GM12865 (cell line): ENCODE data around the gene PLEKHA8.

ENCODE experiments used
- DNase-seq: peaks from one replicate; pipeline ENCODE4 v3.0.0; 2010; ENCODE audit warnings: low read depth
- H3K4me3 ChIP-seq: 2 replicates; pipeline ENCODE4 v1.5.1; 2011; ENCODE audit warnings: mild to moderate bottlenecking, low read depth, low read length, control low read depth
- TF ChIP-seq, protein P1 (sequence below): IDR thresholded peaks from 2 replicates; pipeline ENCODE4 v1.5.1; 2011; ENCODE audit warnings: low read length, control low read depth, low read depth, inconsistent platforms; ENCODE audit not compliant: insufficient read depth; ENCODE audit errors: missing control alignments

PLEKHA8 gene

DNA sequence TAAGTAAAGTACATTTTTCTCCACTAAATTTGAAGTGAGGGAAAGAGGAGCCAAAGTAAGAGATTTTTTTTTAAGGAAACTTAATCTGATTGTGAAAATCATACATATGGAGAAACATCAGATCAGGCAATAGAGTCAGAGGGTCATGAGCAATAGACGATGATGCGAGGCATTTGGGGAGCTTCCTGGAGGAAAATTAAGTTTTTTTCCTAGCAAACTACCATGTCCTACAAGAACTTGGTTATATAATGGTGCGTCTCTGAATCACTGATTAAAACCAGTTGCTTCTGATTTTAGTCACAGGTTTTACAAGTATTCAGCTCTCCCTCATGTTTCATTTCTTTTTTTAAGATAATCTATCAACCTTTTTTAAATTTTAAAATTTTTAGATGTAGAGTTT, 54.5 kb downstream of the PLEKHA8 start:
- TF ChIP-seq, protein P1, sequence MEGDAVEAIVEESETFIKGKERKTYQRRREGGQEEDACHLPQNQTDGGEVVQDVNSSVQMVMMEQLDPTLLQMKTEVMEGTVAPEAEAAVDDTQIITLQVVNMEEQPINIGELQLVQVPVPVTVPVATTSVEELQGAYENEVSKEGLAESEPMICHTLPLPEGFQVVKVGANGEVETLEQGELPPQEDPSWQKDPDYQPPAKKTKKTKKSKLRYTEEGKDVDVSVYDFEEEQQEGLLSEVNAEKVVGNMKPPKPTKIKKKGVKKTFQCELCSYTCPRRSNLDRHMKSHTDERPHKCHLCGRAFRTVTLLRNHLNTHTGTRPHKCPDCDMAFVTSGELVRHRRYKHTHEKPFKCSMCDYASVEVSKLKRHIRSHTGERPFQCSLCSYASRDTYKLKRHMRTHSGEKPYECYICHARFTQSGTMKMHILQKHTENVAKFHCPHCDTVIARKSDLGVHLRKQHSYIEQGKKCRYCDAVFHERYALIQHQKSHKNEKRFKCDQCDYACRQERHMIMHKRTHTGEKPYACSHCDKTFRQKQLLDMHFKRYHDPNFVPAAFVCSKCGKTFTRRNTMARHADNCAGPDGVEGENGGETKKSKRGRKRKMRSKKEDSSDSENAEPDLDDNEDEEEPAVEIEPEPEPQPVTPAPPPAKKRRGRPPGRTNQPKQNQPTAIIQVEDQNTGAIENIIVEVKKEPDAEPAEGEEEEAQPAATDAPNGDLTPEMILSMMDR: no peak
- DNase-seq: no peak
- no peak overlapping the region for H3K4me3 ChIP-seq

DNA sequence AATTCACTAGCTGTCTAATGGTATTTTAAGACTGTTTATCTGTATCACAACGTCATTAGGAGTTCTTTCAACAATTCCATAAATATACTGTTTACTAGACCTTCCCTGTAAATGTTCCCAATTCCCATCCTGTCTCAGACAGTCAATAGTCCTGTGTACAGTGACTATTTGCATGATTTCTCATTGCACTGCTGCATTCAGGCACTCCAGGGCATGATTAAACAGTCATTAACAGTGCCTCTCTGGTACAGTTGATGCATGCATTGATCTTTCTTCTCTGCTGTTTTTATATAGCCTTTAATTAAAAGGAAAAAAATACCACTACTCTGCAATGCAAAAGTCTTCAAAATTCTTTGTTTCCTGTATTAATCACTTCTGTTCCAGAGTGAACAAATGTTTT, 55.1 kb downstream of the PLEKHA8 start:
- H3K4me3 ChIP-seq: no peak overlapping the region
- no peak for DNase-seq
- TF ChIP-seq, protein P1: no peak

DNA sequence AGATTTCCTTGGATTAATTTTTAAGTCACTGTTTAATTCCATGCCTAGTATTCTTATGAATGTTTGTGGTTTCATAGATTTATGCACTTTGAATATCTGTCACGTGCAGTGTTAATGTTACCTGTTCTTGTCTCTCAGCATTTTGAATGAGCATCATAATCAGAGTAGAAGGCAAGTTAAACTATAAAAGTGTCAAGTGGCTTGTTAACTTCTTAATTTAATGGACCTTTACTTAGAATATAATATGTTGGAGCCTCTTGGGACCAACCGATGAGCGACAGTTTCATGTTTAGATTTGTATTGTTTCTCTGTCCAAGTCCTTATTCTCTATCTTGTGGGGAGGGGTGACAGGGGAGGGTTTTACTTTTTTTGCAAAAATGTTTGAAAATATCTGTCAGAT, 56.0 kb downstream of the PLEKHA8 start:
- no peak overlapping the region for H3K4me3 ChIP-seq
- no peak for DNase-seq
- TF ChIP-seq, protein P1: no peak

DNA sequence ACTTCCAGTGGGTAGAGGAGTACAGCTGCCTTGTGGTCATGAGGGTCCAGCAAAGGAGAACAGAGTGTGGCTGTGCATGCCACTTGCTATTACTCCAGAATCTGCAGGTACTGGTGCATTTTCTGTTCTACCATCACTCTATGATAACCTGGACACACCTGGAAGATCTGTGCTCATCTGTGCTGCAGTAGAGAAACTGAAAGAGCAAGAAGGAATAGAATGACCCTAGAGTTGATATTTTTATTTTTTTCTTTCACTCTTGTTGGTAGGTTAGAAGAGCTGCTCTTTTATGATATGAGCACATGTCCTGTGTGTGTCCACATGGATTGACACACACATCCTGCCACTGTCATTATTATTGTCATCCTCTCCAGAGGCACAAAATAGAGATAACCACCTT, 58.3 kb downstream of the PLEKHA8 start:
- H3K4me3 ChIP-seq: no peak overlapping the region
- TF ChIP-seq, protein P1: no peak
- DNase-seq: no peak

DNA sequence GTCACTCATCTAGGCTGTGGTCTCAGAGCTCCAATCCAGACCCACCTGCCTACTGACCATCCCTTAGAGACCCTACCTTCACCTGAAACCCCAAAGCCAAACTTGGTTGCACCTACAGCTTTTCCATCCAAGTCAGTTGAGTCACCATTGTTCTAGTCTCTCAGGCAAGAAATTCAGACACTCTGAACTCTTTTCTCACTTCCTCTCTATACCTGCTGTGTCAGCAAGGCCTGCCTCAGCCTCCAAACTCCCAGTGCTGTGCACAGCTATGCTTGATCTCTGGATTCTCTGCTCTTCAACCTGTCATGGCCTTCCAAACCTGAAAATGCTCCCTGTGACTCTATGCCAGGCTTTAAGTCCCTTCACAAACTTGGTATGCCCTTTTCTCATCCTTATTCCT, 59.2 kb downstream of the PLEKHA8 start:
- no peak for DNase-seq
- H3K4me3 ChIP-seq: no peak overlapping the region
- TF ChIP-seq, protein P1: no peak

DNA sequence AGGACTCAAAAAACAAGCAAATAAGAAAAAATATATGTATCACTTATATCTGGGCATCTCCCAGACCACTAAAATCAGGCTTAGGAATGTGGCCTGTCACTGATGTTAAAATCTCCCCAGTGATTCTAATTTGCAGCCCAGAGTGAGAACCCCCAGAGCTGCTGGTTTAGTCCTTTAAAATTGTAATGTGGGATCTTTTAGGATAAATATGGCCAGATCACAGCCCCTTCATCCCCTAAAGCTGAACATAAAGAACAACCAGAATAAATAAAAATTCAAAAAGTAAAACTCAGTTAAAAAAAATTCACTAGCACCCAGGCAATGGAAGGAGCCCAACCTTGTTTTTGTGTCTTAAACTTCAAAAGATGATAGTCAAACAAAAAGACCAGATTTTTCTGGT, 60.1 kb downstream of the PLEKHA8 start:
- no peak overlapping the region for H3K4me3 ChIP-seq
- TF ChIP-seq, protein P1: no peak
- no peak for DNase-seq

DNA sequence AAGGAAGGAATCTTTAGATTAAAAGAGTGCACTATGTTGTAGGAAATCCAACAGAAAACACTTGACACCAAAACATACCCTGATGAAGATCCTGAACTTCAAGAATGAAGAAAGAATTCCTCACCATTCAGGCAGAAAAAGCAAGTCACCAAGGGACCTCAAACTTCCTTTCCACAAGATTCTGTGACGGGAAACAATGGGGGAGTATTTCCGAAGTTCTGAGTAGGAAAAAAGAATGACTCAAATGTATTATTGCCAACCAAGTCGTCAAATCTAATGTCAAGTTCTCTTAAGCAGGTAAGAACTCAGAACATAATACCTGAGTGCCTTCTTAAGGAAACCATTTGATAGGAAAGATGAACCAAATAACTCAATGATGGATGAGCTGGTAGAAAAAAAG, 61.9 kb downstream of the PLEKHA8 start:
- no peak for DNase-seq
- no peak overlapping the region for H3K4me3 ChIP-seq
- TF ChIP-seq, protein P1: no peak
